DND-41 (cell line): ENCODE results near the gene ERCC4.

Experiments
- CTCF ChIP-seq: IDR thresholded peaks from 2 replicates; pipeline ENCODE4 v1.5.1; 2012; ENCODE audit warnings: borderline replicate concordance, low read length, moderate library complexity, mild to moderate bottlenecking; ENCODE audit not compliant: poor library complexity, severe bottlenecking; ENCODE audit errors: extremely low read depth
- EZH2 ChIP-seq: IDR thresholded peaks from 3 replicates; pipeline ENCODE4 v1.6.1; 2012; ENCODE audit warnings: borderline replicate concordance, low read depth, mild to moderate bottlenecking, moderate library complexity, low read length, inconsistent platforms; ENCODE audit not compliant: severe bottlenecking

DNA sequence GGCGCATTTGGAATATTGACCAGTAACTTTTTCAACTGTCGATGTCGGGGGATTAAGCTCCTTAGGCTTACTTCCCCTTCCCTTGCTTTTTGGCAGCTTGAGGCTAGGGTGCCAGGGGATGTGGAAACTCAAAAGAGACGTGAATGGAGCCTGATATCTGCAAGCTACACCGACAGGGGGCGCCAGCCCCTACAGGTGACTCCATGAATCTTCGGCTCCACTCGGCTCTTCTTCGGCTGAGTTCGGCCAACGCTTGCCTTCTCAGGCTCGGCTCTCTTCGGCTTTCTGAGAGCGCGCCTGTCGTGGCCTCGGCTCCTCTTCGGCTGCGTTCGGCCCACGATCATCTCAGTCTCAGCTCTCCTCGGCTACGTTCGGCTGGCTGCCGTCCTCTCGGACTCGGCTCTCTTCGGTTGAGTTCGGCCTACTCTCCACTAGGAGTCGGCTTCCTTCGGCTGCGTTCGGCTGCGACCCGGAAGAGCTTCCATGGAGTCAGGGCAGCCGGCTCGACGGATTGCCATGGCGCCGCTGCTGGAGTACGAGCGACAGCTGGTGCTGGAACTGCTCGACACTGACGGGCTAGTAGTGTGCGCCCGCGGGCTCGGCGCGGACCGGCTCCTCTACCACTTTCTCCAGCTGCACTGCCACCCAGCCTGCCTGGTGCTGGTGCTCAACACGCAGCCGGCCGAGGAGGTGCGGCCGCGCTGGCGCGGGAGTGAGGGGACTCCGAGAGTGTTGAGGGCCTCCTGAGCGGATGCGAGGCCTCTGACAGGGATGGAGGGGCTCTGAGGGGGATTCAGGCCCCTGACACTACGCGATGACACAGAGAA, at the start of gene ERCC4:
- TF ChIP-seq EZH2 (no peak), CTCF (peak; percentile 95)
